ENCODE results near the gene PELI2.

Gene PELI2

DNA sequence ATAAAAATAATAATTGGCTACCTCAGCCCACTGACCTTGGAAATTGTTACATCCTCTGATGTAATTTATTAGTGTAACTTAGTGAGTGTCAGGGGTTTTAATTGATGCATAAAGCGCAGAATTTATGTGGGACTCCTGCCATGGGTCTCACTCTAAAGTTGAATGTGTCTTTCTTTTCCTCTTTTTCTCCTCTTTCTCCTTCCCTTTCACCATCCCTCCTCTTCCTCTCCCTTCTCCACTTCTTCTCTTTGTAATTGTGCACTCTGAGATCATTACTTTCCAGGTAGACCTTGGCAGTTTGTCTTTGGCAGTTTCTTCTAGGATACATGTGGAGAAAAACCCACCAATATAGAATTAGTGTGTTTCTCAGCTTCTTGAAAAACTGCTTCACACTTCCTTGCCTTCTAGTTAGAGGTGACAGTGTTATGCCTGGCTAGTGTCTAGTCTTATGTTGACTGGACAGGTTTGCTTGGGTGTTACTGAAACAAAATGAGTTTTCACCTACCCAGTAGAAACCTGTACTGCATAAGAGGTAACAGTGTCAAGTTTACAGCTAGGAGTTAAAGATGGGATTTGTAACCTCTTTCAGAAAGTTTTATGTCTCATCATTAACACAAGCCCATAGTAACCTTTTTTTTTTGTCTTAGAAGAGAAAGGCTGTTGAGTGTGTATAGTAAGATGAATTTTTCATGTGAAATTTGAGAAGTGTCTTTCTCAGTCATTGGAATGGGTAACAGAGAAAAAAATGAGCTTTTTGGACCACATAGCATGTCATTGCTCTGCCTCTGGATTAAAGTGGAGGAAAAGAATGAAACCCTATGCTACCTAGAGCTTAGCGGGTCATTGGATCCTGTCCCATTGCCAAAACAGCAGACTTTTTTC, 18.6 kb downstream of the PELI2 start (continued):
- TF ChIP-seq ZNF416 (tag by site-specific recombination; IDR thresholded peaks at IDR 0.05) (no peak), ZNF366 (tag by site-specific recombination; conservative IDR thresholded peaks at IDR 0.05) (peak; percentile 70), ZBTB20 (tag by site-specific recombination; IDR thresholded peaks at IDR 0.05) (no peak), ZNF423 (tag by site-specific recombination; IDR thresholded peaks at IDR 0.05) (no peak), ZNF555 (tag by site-specific recombination; conservative IDR thresholded peaks at IDR 0.05) (no peak), KLF8 (tag by site-specific recombination; IDR thresholded peaks at IDR 0.05) (no peak)
- TF ChIP-seq, protein P1, sequence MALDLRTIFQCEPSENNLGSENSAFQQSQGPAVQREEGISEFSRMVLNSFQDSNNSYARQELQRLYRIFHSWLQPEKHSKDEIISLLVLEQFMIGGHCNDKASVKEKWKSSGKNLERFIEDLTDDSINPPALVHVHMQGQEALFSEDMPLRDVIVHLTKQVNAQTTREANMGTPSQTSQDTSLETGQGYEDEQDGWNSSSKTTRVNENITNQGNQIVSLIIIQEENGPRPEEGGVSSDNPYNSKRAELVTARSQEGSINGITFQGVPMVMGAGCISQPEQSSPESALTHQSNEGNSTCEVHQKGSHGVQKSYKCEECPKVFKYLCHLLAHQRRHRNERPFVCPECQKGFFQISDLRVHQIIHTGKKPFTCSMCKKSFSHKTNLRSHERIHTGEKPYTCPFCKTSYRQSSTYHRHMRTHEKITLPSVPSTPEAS (tag by site-specific recombination; IDR thresholded peaks at IDR 0.05) = no peak
- TF ChIP-seq, protein P2, sequence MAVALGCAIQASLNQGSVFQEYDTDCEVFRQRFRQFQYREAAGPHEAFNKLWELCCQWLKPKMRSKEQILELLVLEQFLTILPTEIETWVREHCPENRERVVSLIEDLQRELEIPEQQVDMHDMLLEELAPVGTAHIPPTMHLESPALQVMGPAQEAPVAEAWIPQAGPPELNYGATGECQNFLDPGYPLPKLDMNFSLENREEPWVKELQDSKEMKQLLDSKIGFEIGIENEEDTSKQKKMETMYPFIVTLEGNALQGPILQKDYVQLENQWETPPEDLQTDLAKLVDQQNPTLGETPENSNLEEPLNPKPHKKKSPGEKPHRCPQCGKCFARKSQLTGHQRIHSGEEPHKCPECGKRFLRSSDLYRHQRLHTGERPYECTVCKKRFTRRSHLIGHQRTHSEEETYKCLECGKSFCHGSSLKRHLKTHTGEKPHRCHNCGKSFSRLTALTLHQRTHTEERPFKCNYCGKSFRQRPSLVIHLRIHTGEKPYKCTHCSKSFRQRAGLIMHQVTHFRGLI (tag by site-specific recombination; IDR thresholded peaks at IDR 0.05) = no peak

DNA sequence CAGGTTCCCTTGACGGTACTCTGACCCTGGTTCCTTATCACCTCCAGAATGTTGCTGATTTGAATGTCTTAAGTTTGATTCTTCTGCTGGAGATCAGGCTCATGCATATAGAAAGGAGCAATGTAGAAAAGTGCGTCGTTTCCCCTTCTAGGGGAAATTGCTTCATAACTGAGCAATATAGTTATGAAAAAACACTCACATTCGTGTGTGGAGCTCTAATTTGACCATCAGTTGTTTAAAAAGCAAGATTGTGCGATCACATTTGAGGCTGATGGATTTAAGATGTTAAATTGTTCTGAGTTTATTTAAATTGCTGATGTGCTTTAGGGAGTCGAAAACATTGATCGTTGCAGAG, 19.2 kb downstream of the PELI2 start:
- H3K4me3 ChIP-seq (ENCODE audit: low read depth, low read length) = no peak overlapping the region
- TF ChIP-seq TCF7L2 (IDR thresholded peaks at IDR 0.05; ENCODE audit: borderline replicate concordance, low read depth, low read length) (no peak), ZNF133 (tag by site-specific recombination; IDR thresholded peaks at IDR 0.05) (no peak), ZNF138 (tag by site-specific recombination; IDR thresholded peaks at IDR 0.05; ENCODE audit: borderline replicate concordance) (no peak), YY1 (tag by site-specific recombination; IDR thresholded peaks at IDR 0.05) (no peak), ZEB2 (tag by site-specific recombination; IDR thresholded peaks at IDR 0.05) (no peak), ZBTB1 (tag by site-specific recombination; IDR thresholded peaks at IDR 0.05) (no peak), ZNF785 (tag by site-specific recombination; IDR thresholded peaks at IDR 0.05) (no peak), ZNF677 (tag by site-specific recombination; IDR thresholded peaks at IDR 0.05) (no peak)
- TF ChIP-seq, protein P3, sequence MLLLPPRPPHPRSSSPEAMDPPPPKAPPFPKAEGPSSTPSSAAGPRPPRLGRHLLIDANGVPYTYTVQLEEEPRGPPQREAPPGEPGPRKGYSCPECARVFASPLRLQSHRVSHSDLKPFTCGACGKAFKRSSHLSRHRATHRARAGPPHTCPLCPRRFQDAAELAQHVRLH (tag by site-specific recombination; IDR thresholded peaks at IDR 0.05) = no peak
- TF ChIP-seq, protein P4, sequence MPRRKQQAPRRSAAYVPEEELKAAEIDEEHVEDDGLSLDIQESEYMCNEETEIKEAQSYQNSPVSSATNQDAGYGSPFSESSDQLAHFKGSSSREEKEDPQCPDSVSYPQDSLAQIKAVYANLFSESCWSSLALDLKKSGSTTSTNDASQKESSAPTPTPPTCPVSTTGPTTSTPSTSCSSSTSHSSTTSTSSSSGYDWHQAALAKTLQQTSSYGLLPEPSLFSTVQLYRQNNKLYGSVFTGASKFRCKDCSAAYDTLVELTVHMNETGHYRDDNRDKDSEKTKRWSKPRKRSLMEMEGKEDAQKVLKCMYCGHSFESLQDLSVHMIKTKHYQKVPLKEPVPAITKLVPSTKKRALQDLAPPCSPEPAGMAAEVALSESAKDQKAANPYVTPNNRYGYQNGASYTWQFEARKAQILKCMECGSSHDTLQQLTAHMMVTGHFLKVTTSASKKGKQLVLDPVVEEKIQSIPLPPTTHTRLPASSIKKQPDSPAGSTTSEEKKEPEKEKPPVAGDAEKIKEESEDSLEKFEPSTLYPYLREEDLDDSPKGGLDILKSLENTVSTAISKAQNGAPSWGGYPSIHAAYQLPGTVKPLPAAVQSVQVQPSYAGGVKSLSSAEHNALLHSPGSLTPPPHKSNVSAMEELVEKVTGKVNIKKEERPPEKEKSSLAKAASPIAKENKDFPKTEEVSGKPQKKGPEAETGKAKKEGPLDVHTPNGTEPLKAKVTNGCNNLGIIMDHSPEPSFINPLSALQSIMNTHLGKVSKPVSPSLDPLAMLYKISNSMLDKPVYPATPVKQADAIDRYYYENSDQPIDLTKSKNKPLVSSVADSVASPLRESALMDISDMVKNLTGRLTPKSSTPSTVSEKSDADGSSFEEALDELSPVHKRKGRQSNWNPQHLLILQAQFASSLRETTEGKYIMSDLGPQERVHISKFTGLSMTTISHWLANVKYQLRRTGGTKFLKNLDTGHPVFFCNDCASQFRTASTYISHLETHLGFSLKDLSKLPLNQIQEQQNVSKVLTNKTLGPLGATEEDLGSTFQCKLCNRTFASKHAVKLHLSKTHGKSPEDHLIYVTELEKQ (tag by site-specific recombination; IDR thresholded peaks at IDR 0.05; ENCODE audit: borderline replicate concordance) = no peak
- ChIA-PET CTCF (no interaction called here), POLR2A (no interaction called here)
- H3K9me3 ChIP-seq (ENCODE audit: control insufficient read depth, insufficient read depth, low read depth, low read length) = no peaks in the 10 kb centered on the region
- H3K36me3 ChIP-seq (ENCODE audit: control insufficient read depth in 2 of 2, insufficient read depth in 1 of 2, low read length in 2 of 2) = no peaks in the 10 kb centered on the region
- peaks cover 48% of the 10 kb centered on the region for H3K4me1 ChIP-seq (ENCODE audit: control insufficient read depth, insufficient read depth, low read length)
- no peak overlapping the region for H3K27ac ChIP-seq (ENCODE audit: extremely low read depth, low read depth, low read length)
